ENCODE data around the gene MICAL3.

- no peak for TF ChIP-seq CTCF (IDR thresholded peaks at IDR 0.05; ENCODE audit: insufficient read depth, low read length)
- TF ChIP-seq SPI1 (IDR thresholded peaks at IDR 0.05; ENCODE audit: borderline replicate concordance, low read depth) = no peak
- TF ChIP-seq POLR2AphosphoS5 (IDR thresholded peaks at IDR 0.05; ENCODE audit: low read depth) = no peak
- no peak for TF ChIP-seq GABPA (IDR thresholded peaks at IDR 0.05; ENCODE audit: low read depth)
- TF ChIP-seq REST (IDR thresholded peaks at IDR 0.05; ENCODE audit: insufficient replicate concordance, low read depth) = no peak
Measured at GRCh38 chr22:18059473-18059872, 35.1 kb upstream of the MICAL3 start.
